SK-N-MC (cell line): ENCODE data around the gene CPNE8.

ENCODE experiments used
- DNase-seq: peaks from one replicate; pipeline ENCODE4 v3.0.0-alpha.2; 2011; ENCODE audit warnings: low read depth, low spot score
- H3K27ac ChIP-seq: fragments of 200-600 bp; sonication (generic); 2 replicates; pipeline ENCODE4 v1.5.1; 2016; ENCODE audit warnings: mixed run types
- H3K36me3 ChIP-seq: fragments of 200-600 bp; sonication (generic); 2 replicates; pipeline ENCODE4 v1.6.1; 2017; ENCODE audit warnings: antibody characterized with exemption, low read length, mixed read lengths; ENCODE audit not compliant: insufficient read depth
- H3K4me3 ChIP-seq: fragments of 200-600 bp; sonication (generic); 2 replicates; pipeline ENCODE4 v1.5.1; 2016
- H3K9ac ChIP-seq: fragments of 200-600 bp; sonication (generic); 2 replicates; pipeline ENCODE4 v1.8.0; 2017; ENCODE audit warnings: mixed run types, mixed read lengths; ENCODE audit not compliant: insufficient read length
- H3K9me3 ChIP-seq: fragments of 200-600 bp; sonication (generic); 2 replicates; pipeline ENCODE4 v1.6.1; 2017; ENCODE audit warnings: low read depth, mild to moderate bottlenecking, antibody characterized with exemption, low read length, moderate library complexity, mixed read lengths
- EZH2 ChIP-seq: fragments of 200-600 bp; sonication (generic); IDR thresholded peaks from one replicate; pipeline ENCODE4 v1.6.1; 2017; ENCODE audit warnings: antibody characterized with exemption
- FOXP2 ChIP-seq: optimal IDR thresholded peaks from 2 replicates; pipeline ENCODE3; 2011; ENCODE audit warnings: mild to moderate bottlenecking, moderate library complexity; ENCODE audit not compliant: insufficient read depth; ENCODE audit errors: extremely low read length, control extremely low read depth
- POLR2AphosphoS5 ChIP-seq: IDR thresholded peaks from 2 replicates; pipeline ENCODE4 v1.6.1; 2012; ENCODE audit warnings: mild to moderate bottlenecking, low read depth, low read length, borderline replicate concordance

Gene CPNE8

DNA sequence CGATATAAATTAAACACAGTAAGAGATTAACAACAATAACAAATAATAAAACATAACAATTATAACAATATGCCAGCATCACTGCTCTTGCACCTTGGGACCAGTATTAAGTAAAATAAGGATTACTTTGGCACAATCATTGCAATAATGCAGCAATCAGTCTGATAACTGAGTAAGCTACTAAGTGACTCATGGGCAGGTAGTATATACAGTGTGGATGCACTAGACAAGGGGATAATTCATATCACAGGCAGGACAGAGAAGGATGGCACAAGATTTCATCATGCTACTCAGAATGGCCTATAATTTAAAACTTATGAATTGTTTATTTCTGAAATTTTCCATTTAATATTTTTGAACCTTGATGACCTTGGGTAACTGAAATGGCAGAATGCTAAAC lies 298.1 kb downstream of the CPNE8 start:
- Histone ChIP-seq H3K9ac (no peak overlapping the region), H3K36me3 (no peaks in the 10 kb centered on the region), H3K4me3 (no peak overlapping the region), H3K9me3 (no peaks in the 10 kb centered on the region), H3K27ac (no peak overlapping the region)
- TF ChIP-seq POLR2AphosphoS5 (no peak), EZH2 (no peak), FOXP2 (no peak)
- no peak for DNase-seq
